HCT116 (cell line): ENCODE results near the gene PCGF2. TPM values are rescaled to one million over a fixed set of nuclear protein-coding genes. Genes with fewer than 3 reads are reported as not detected.

Experiments
- microRNA-seq: library from miRNA; unstranded; fragments of <30 nt; microRNA quantifications from one replicate; pipeline ENCODE4, GENCODE V29; 2016; ENCODE audit warnings: borderline number of aligned reads
- total RNA-seq: library from RNA; stranded (reverse); gene quantifications from one replicate; pipeline ENCODE4 v1.2.1, GENCODE V29; 2021; ENCODE audit not compliant: unreplicated experiment

The PCGF2 gene
- total RNA-seq, 1 experiment from 2014 or later = 64.6 TPM

Small RNA genes lying within 50 kb of the gene (microRNA-seq; reads per million reads assigned to microRNA genes)
- 2.8 reads per million for gene MIR4726
- gene MIR4734 = not detected

Other genes starting within 250 kb of the PCGF2 start
- gene SRCIN1, start 142.4 kb downstream of the PCGF2 start, total RNA-seq = 10.5 TPM
- 37.9 TPM for gene EPOP, start 73.4 kb downstream of the PCGF2 start, total RNA-seq
- 110 TPM for gene MLLT6, start 43.1 kb downstream of the PCGF2 start, total RNA-seq
- 50.2 TPM for gene CISD3, start 18.0 kb downstream of the PCGF2 start, total RNA-seq
- 346 TPM for gene PSMB3, start 4.4 kb upstream of the PCGF2 start, total RNA-seq
- gene PIP4K2B, start 51.2 kb upstream of the PCGF2 start, total RNA-seq = 40.3 TPM
- gene CWC25, start 77.0 kb upstream of the PCGF2 start, total RNA-seq = 23.9 TPM
- gene RPL23, start 105.4 kb upstream of the PCGF2 start, total RNA-seq = 1,631 TPM
- gene LASP1, start 121.7 kb upstream of the PCGF2 start, total RNA-seq = 149 TPM
- gene FBXO47, start 219.1 kb upstream of the PCGF2 start, total RNA-seq = not detected